22Rv1 (cell line): ENCODE measurements around the gene IQSEC2.

Source experiments
- H3K27ac ChIP-seq: fragments of 450-650 bp; 2 replicates; pipeline ENCODE4 v1.5.1; 2017
- ZFX ChIP-seq: fragments of 450-650 bp; IDR thresholded peaks from 2 replicates; pipeline ENCODE4 v1.6.1; 2017; ENCODE audit warnings: antibody characterized with exemption, borderline replicate concordance
- TF ChIP-seq, protein P1 (sequence below): fragments of 450-650 bp; IDR thresholded peaks from 2 replicates; pipeline ENCODE4 v1.5.1; 2017; ENCODE audit warnings: mild to moderate bottlenecking

The IQSEC2 gene

DNA sequence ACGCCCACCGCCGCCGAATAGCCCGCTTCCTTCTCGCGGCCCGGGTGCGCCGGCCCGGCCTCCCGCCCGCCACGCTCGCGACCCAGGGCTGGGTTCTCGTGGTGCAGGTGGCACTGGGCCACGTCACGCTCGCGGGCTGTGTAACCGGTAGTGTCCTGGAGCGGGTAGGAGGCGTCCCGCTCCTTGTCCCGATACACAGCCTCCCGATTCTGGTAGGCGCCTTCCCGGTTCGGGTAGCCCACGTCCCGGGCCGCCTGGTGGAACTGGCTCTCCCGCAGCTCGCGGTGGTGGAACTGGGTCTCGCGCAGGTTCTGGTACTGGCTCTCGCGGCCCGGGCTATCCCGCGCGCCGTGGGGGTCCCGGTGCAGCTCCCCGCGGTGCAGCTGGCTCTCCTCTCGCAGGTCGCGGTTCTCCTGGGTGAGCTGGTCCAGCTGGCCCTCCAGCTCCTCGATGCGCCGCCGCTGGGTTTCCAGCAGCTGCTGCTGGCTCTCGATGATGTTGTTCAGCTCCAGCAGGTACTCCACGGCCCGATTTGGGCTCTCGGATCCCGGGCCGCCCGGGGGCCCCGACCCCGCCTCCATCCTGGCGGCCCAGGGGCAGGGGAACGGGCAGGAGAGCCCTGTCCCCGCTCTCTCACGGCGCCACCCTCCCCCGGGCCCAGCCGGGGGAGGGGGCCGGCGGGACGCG, 39.3 kb upstream of the IQSEC2 start:
- TF ChIP-seq, protein P1, sequence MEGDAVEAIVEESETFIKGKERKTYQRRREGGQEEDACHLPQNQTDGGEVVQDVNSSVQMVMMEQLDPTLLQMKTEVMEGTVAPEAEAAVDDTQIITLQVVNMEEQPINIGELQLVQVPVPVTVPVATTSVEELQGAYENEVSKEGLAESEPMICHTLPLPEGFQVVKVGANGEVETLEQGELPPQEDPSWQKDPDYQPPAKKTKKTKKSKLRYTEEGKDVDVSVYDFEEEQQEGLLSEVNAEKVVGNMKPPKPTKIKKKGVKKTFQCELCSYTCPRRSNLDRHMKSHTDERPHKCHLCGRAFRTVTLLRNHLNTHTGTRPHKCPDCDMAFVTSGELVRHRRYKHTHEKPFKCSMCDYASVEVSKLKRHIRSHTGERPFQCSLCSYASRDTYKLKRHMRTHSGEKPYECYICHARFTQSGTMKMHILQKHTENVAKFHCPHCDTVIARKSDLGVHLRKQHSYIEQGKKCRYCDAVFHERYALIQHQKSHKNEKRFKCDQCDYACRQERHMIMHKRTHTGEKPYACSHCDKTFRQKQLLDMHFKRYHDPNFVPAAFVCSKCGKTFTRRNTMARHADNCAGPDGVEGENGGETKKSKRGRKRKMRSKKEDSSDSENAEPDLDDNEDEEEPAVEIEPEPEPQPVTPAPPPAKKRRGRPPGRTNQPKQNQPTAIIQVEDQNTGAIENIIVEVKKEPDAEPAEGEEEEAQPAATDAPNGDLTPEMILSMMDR, result no peak
- no peak for TF ChIP-seq ZFX
- H3K27ac ChIP-seq, result peak overlapping the region; percentile 97

DNA sequence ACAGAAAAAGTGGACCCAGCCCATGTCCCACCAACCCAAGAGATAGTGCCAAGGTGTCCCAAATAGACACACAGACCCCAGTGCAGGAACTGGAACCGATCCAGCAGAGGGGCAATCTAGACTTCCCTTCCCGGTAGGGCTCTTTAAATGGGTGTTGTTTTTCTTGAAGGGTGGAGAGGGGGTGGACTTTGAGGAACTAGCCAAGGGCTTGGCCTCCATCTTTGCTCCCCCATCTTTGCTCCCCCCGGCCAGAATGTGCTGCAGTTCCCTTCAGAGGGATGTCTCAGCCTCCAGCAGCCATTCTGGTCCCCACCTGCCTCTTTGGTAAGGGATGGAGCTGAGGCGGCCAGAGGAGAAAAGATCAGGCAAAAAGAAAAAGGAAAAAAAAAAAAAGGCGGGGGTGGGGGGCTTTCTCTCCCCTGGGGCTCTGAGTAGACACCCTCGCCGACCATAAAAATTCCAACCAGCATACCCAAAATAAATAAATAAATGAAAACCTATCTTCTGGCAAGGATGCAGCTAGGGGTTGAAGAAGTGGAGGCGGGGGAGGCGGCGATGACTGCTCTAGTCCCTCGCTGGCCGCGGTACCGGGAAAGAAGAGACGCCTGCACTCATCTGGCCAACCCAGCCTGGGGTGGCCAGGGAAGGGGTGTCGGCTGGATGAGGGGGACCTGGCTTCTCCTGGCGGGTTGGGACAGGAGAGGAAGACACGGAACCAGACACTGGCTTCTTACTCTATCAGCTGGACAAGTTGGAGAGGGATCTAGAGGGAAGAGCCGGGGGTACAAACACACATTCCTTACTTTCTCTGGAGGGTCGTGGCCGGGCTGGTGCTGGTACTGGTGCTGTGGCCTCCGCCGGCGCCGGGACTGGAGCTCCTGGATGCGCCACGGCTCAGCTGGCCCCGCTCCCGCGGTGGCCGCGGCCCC, 38.5 kb upstream of the IQSEC2 start:
- no peak for TF ChIP-seq ZFX
- TF ChIP-seq, protein P1, result no peak
- peak overlapping the region; percentile 97 for H3K27ac ChIP-seq

DNA sequence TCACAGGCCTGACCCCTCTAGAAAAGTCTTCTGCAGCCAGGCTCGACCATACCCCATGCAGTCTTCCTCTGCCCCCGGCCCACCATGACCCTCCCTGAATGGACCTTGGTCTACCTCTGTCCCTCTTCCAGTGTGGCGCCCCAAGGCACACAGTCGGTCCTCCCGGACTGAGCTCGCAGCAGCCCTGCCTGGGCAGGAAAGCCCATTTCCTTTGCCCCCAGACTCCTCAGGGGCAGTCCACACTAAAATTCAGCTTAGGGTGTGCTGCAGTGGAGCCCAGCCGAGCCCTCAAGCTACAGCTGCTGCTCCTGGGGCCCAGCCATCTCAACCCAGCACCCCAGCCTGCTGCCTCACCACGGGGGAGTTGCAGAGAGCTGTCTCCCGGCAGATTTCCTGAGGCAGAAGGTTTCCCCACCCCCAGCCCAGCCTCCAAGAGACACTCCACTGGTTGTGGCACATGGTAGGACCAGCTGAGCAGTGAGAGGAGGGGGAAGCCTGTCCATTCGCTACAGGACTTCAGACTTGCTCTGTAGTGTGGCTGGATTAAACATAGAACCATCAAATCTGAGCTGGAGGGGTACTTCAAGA, 37.5 kb upstream of the IQSEC2 start:
- peak overlapping the region; percentile 97 for H3K27ac ChIP-seq
- TF ChIP-seq, protein P1, result no peak
- TF ChIP-seq ZFX, result no peak

DNA sequence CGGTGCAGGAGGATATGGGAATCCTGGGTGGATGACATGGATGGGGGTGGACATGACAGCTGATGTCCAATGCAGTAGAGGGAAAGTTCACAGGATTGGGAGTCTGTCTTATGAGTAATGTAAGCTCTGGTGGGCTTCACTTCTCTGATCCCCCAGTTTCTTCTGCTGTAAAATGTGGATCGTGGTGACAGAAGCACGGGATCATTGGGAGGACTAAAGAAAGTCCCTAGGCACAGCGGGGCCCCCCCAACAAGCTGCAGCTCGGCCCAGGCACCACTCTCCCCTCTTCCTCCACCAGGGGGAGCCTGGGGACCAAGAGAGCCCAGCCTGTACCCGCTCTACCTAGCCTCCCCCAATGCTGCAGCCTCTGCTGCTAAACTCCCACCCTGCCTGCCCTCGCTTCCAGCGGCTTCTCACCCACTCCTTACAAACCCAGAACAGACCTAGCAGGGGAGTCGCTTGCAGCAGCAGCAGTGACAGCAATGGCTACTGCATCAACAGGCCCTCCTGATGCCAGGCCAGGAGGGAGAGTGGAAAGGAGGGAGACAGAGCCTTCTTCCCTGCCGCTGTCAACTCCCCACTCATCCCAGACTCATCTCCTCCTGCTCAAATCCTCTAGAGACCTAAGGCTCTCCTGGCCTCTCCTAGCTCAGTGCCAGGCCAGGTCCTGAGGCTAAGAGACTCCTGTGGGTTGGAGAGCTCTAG, 36.1 kb upstream of the IQSEC2 start:
- H3K27ac ChIP-seq, result peak overlapping the region; percentile 97
- TF ChIP-seq ZFX, result no peak
- TF ChIP-seq, protein P1, result peak; percentile 60

DNA sequence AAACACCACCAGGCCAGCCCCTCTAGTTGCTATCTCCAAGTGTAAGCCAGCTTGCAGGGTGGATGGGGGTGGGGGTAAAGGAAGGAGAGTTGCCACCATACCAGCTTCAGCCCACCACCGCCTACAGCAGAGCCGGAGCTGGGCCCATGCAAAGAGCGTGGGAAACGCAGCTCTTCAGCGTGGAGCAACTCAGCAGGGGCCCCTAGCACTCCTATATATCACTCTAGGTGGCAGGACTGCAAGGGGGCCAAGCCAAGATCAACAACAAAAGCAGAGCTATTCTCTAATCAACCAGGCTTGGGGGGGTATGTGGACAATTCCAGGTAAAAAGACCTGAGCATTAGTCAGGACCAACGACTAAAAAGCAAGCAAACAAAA, 35.5 kb upstream of the IQSEC2 start:
- H3K27ac ChIP-seq, result peak overlapping the region; percentile 97
- TF ChIP-seq, protein P1, result no peak
- no peak for TF ChIP-seq ZFX

DNA sequence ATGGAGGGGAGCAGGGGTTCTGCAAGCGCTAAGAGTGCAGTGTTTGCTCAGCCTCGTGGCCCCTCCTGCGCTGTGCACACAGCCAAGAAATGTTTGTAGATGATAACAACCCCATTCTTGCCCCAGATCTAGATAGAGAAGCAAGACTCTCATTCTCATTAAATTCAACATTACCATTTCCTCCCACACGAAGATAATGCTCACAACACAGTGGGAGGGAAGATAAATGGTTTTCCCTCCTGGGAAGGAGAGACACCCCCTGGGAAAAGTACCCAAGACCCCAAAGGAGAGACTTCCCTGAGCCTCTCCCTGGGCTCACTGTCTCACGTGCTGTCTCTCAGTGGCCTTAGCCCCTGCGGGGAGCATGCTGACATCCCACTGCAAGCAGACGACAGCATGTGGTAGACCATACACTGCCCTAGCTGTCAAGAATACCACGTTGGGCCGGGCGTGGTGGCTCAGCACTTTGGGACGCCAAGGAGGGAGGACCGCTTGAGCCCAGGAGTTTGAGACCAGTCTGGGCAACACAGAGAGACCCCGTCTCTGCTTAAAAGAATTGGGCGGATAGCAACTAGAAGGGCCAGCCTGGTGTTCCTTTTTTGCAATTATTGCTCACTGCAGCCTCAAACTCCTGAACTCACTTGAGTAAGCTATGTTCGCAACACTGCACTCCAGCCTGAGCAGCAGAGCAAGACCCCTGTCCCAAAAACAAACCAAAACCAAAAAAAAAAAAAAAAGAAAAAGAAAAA, 34.9 kb upstream of the IQSEC2 start:
- H3K27ac ChIP-seq, result peak overlapping the region; percentile 97

More for the DNA sequence above, 34.9 kb upstream of the IQSEC2 start:
- TF ChIP-seq, protein P1, result no peak
- TF ChIP-seq ZFX, result no peak
